Stimulated activated CD8-positive, alpha-beta memory T cell treated with anti-CD3 and anti-CD28 coated beads, Interleukin-4, amount 100 ng/mL, for 4 hours (primary cell): ENCODE data around the gene PPP1R16B.

Experiments
- DNase-seq, 2 donors: peaks; one replicate each; pipeline ENCODE4 v3.0.0-alpha.2; 2020; ENCODE audit warnings: low read depth in 2 of 2, low spot score in 1 of 2

Gene PPP1R16B

DNA sequence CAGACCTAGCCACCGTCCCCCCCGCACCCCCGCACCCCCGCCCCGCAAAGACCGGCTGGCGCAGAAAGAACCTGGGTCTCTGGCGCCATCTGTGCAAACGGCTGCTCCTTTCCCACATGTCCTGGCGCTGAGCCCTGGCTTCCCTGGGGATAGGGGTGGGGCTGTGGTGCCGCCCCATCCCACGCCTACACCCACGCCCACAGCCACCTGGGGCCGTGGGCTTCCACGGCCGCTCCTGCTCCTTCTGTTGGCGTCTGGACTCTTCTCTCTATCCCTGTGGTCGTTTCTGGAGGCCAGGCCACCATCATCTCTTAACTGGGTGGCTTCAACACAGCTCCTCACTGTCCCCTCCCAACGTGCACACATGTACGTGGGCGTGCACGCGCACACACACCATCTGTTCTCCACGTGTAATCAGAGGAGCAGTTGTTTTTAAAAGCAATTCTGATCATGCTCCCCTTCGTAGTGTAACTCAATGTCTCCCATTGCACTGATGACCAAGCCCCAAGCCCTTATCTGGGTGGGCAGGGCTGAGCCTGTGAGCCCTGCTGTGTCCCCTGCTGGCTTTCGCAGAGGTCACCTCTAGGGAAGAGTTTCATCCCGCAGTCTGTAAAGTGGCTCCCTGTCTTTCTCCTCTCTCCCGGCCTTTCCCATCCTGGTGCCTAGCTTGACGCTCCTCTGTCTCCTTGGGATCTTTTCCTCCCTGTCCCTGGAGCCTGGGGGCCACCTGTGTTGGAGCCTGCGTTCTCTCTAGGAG lies 88.8 kb downstream of the PPP1R16B start:
- DNase-seq = no peak

DNA sequence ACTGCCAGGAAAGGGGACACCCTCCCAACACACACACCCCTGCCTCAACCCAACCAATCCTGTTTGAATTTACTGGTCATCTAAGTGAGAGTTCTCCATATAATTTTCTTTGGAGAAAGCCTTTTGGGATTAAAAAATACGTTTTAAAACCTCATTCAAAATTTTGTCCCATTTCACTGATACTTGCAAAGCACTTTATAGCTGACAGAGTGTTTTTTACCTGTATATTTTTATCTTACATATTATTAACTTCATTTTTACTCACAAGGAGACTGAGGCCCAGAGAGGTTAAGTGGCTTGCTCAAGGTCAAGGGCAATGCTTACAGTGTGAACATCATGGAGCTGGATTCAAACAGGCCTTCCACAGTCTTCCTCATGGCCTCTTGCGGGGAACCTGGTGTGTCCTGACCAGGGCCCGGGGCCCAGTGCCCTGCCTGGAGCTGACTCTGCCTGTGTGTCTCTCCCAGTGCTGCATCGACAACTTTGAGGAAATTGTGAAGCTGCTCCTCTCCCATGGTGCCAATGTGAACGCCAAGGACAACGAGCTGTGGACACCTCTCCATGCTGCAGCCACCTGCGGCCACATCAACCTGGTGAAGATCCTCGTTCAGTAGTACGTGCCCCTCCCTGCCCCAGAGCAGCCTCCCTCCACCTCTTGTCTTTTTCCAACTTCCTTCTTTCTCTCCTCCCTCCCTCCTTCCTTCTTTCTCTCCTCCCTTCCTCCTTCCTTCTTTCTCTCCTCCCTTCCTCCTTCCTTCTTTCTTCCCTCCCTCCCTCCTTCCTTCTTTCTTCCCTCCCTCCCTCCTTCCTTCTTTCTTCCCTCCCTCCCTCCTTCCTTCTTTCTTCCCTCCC lies 89.8 kb downstream of the PPP1R16B start:
- no peak for DNase-seq

DNA sequence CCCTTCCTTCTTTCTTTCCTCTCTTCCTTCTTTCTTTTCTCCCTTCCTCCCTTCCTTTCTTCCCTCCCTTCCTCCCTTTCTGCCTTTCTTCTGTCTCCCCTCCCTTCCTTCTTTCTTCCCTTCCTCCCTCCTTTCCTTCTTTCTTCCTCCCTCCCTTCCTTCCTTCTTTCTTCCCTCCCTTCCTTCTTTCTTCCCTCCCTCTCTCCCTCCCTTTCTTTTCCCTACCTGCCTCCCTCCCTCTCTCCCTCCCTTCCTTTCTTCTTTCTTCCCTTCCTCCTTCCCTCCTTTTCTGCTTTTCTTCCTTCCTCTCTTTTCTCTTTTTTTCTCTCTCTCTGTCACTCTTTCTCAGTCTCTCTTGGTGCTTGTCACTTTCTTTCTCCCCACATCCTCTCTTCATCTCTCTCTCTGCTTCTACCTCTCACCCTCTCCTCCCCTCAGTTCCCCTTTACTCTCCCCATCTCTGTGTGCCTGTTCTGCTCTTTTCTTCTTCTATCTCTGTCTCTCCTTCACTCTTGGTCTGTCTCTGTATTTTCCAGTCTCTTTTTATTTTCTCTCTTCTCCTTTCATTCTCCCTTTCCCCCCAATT lies 90.6 kb downstream of the PPP1R16B start:
- no peak for DNase-seq

DNA sequence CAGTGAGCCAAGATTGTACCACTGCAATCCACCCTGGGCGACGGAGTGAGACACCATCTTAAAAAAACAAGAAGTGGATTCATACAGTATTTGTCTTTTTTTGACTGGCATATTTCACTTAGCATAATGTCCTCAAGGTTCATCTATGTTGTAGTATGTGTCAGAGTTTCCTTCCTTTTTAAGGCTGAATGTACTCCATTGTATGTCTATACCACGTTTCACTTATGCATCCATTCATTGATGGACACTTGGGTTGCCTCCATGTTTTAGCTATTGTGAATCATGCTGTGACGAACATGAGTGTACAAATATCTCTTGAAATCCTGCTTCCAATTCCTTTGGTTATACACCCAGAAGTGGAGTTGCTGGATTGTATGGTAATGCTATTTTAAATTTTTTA lies 91.8 kb downstream of the PPP1R16B start:
- DNase-seq = no peak

DNA sequence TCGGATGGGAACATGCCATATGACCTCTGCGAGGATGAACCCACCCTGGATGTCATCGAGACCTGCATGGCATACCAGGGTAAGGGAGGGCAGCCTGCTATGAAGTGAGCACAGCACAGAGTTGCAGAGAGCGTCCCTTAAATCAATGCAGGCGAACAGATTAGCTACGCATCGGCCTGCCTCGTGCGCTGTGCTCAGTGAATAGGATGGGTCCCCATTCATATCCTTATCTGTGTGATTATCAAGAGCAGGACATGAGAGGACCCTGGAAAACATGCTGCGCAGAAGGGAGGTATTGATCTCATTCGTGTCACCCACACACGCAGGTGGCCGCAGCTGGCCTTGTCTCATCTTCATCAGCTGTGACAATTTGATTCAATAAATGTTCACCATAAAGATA lies 95.1 kb downstream of the PPP1R16B start:
- DNase-seq = no peak

- no peak for DNase-seq
These were observed 97.1 kb downstream of the PPP1R16B start for GRCh38 chr20:38902601-38903000.

- no peak for DNase-seq
These were observed 97.8 kb downstream of the PPP1R16B start for GRCh38 chr20:38903335-38903734.

DNA sequence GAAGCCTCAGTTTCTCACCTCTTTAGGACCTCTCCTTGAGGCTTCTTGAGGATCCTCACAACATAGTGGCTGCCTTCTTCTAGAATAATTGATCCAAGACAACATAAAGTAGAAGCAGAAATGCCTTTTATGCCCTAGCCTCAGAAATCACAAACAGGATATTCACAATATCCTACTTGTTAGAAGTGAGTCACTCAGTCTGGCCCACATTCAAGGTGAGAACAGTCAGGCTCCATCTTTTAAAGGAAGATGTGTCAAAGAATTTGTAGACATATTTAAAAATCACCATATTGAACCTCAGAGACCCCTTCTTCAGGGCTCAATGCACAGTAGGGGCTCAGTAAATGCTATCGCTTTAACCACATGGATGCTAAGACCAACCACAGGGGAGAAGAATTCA lies 99.9 kb downstream of the PPP1R16B start:
- DNase-seq = no peak

DNA sequence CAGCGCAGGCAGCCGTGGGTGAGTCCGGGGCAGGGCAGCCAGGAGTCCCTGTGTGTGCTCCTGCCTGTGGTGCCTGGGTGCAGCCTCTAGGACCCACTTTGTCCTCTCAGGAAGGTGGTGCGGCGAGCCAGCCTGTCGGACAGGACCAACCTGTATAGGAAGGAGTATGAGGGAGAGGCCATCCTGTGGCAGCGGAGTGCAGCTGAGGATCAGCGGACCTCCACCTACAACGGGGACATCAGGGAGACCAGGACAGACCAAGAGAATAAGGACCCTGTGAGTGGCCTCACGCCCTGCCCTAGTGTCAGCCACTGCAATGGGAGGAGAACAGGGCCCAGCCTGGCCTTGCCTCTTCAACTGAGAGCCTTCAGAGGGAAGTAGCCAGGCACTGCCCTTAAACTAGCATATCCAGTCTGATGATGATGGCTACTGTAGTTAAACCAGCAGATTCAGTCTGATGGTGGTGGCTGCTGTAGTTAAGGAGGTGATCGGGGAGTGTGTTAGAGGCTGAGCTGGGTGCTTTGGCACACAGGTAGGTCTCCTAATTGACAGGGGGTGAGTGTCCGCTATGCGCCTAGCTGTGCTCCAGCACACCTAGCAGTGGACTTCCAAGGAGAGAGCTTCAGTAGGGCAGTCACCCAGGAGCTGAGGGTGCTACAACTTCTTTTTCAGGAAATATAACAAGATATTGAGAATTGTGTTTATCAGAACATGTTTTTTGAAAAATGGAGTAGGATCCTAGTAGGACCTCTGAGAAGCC lies 102.6 kb downstream of the PPP1R16B start:
- no peak for DNase-seq

DNA sequence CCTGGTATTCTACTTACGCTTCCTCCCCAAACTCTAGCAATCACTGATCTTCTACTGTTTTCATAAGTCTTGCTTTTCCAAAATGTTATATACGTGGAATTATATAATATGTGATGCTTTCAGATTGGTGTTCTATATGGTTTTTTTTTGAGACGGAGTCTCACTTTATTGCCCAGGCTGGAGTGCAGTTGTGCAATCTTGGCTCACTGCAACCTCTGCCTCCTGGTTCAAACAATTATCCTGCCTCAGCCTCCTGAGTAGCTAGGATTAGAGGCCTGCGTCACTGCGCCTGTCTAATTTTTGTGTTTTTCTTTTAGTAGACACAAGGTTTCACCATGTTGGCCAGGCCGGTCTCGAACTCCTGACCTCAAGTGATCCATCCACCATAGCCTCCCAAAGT lies 109.9 kb downstream of the PPP1R16B start:
- DNase-seq = no peak

DNA sequence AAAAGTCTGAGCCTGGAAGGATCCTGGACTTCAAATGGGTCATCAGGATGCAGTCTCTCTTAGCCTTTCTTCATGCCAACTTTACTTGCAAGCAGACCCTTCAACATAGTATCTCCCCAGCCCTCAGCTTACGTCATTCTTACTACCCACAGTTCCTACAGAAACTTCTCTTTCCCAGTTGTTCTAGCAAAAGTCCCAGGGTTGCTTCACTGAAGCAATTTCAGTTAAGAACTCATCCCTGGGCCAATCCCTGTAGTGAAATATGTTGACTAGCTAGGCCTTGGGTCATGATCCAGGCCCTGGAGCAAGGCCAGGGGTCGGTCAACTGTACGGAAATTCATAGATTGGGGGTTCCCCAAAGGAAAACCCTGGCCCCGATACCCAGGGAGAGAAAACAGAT lies 112.2 kb downstream of the PPP1R16B start:
- no peak for DNase-seq

GRCh38 chr20:38918172-38918571 lies 112.7 kb downstream of the PPP1R16B start:
- DNase-seq = no peak

DNA sequence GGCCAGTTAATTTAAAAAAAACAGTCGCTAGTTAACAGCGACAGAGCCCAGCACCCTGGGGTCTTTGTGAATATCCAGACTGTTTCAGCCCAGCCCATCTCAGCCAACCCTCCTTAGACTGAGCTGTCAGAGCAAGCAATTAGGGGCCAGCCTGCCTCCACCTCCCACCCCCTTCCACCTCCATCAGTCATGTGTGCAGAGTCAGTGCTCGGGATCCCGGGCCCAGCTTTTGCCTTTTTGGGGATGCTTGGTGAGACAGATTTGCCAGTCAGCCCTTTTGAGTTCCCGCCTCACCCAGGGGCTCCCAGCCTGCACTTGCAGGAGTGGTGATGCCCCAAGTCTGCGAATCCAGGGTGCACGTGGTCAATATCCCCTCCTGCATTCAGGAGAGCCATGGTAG lies 114.2 kb downstream of the PPP1R16B start:
- DNase-seq = no peak

DNA sequence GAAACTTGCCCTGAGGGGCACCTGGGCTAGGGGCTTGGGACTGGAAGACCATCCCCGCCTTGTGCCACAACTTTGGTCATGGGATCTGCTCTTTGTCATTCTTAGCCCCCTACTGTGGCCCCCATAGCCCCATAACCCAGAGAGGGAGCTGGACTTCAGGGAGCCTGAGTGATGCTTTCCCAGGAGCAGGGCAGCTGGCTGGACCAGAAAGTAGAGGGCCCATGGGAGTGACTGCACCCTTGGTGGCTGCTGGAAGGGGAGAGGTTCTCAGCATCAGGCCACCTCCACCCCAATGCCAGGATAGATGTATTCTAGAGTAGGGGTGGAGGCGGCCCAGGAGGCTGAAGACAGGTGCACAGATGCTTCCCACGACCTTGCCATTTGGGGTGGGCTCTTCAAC lies 114.9 kb downstream of the PPP1R16B start:
- no peak for DNase-seq

DNA sequence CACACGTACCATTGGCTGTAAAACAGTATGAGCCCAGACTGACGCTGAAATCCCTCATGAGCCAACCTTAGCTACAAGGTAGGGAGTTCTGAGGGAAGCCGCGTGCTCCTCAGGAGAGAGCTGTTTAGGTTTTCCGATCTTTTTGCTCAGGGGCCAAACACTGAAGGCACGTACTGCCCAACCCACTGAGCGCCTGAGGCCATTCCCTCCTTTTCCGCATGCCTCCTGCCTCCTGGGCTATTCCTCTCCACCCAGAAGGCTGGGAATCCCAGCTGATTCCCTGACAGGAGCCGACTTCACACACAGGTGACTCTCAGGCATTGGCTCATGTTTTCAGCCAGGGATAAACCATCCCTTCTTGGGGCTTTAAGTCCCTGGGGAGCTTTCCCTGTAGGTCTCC lies 115.4 kb downstream of the PPP1R16B start:
- DNase-seq = no peak

DNA sequence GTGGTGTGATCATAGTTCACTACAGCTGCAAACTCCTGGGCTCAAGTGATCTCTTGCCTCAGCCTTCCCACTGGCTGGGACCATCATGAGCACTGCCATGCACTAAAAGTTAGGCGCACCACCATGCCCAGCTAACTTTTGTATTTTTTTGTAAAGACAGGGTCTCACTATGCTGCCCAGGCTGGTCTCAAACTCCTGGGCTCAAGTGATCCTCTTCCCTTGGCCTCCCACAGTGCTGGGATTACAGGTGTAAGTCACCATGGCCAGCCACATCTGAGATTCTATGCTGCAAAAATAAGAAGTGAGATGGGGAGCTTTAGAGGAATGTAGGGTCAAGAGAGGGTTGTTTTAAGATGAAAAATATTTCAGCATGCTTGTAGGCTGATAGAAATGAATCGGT lies 119.2 kb downstream of the PPP1R16B start:
- no peak for DNase-seq

DNA sequence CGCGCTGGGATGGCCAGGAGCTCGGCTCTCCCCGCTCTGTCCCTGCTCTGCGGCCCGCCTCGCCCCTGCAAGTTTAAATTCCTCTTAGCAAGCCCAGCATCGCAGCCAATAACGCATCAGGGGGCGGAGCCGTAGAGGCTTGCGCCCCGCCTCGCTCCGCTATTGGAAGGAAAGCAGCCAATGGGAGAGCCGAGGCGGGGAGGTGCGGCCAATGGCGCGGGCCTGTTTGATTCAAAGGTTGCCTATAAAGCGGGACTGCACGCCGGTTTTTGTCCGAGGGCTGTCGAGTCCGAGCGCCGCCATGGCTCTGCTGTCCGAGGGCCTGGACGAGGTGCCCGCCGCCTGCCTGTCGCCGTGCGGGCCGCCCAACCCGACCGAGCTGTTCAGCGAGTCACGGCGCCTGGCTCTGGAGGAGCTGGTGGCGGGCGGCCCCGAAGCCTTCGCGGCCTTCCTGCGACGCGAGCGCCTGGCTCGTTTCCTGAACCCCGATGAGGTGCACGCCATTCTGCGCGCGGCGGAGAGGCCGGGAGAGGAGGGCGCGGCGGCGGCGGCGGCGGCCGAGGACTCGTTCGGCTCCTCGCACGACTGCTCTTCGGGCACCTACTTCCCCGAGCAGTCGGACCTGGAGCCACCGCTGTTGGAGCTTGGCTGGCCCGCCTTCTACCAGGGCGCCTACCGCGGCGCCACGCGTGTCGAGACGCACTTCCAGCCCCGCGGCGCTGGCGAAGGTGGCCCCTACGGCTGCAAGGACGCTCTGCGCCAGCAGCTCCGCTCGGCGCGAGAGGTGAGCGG lies 120.8 kb downstream of the PPP1R16B start, which contains the start of gene FAM83D:
FAM83D (plus strand) TSS at position 276 of the 792 bp plus-strand sequence; CDS start at position 302, 26 bp downstream.
- peak; percentile 78 to 85 for DNase-seq

GRCh38 chr20:38926934-38927616 lies 121.6 kb downstream of the PPP1R16B start:
- DNase-seq = no peak

DNA sequence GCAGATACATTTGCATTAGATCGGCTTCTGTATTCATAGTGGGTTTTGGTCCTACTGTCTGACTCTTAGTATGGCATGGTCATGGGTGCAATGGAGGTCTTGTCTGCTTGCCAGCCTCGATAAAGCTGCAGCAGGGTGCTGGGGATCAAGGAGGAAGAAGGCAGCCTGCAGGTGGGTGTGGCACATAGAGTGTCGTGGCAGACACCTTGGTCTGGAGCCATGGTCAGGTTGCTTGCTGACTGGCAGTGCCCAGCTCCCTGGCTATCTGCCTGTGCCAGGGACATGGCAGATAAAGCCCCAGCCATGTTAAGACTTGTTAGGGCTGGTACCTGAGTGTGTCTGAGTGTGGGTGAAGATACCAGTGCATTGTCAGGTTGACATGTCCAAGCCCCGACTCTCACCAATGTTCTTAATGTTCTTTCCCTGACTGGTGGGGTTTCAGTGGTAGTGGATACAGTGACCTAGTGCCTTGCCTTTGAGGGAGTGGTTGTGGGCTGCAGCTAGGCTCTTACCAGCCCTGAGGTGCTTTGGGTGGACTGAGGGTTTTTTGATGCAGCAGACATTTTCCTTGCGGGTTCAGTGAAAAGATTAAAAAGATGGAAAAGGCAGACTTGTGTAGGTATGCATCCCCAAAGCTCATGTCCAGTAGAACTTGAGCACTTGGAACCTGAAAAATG lies 122.5 kb downstream of the PPP1R16B start:
- no peak for DNase-seq
